Endothelial cell of umbilical vein (primary cell): ENCODE data around the gene OLFML2A. TPM values are rescaled to one million over a fixed set of nuclear protein-coding genes. Genes with fewer than 3 reads are reported as not detected.

Experiments
- BruUV-seq: library from RNA; stranded (reverse); fragments of 400-500 nt; replicated peaks from 2 replicates; lab custom pipeline; 2021; lab: Mats Ljungman, UMichigan
- CTCF ChIA-PET: fragments of 300-600, 350-600 bp; sonication (Branson Sonifier 250); formaldehyde crosslinking; loops from one replicate; lab custom pipeline; 2021; ENCODE audit warnings: antibody characterized with exemption, inconsistent platforms; lab: Charles Lee
- POLR2A ChIA-PET: fragments of 300-600, 350-600 bp; sonication (Branson Sonifier 250); formaldehyde crosslinking; loops from one replicate; lab custom pipeline; 2021; ENCODE audit warnings: antibody characterized with exemption, inconsistent platforms; lab: Charles Lee
- DNase-seq: peaks from one replicate; pipeline ENCODE4 v3.0.0-alpha.2; 2011; ENCODE audit warnings: low read depth, low spot score
- FAIRE-seq: peaks from 2 replicates; lab custom pipeline; 2011; peaks lifted over from hg19 to GRCh38; lab: Jason Lieb, UNC
- H2AFZ ChIP-seq: 2 replicates; pipeline ENCODE4 v1.6.0; 2012; ENCODE audit warnings: low read depth, low read length, control low read depth, inconsistent platforms
- H3K27ac ChIP-seq: 2 replicates; pipeline ENCODE4 v1.5.1; 2011; ENCODE audit warnings: low read depth, mild to moderate bottlenecking, control low read depth, low read length, moderate library complexity; ENCODE audit not compliant: insufficient read depth
- H3K27me3 ChIP-seq, 2 experiments: 2 replicates each; pipeline versions ENCODE4 v1.6.0 to v1.6.1; 2011; ENCODE audit warnings: low read length in 2 of 2, mixed read lengths in 1 of 2; ENCODE audit not compliant: control insufficient read depth in 2 of 2, insufficient read depth in 2 of 2
- H3K36me3 ChIP-seq, 2 experiments: 2 replicates in 1 of 2; 3 replicates in 1 of 2; pipeline ENCODE4 v1.5.1; 2011; ENCODE audit warnings: low read length in 2 of 2, mild to moderate bottlenecking in 1 of 2, moderate library complexity in 1 of 2; ENCODE audit not compliant: control insufficient read depth in 2 of 2, insufficient read depth in 2 of 2; ENCODE audit errors: extremely low read depth in 1 of 2
- H3K4me1 ChIP-seq: 3 replicates; pipeline ENCODE4 v1.5.1; 2011; ENCODE audit warnings: mild to moderate bottlenecking, low read length; ENCODE audit not compliant: control insufficient read depth, insufficient read depth; ENCODE audit errors: extremely low read depth
- H3K4me2 ChIP-seq: 2 replicates; pipeline ENCODE4 v1.6.1; 2011; ENCODE audit warnings: low read length, control low read depth, mixed read lengths; ENCODE audit not compliant: insufficient read depth
- H3K4me3 ChIP-seq, 3 experiments: fragments of 200-600 bp in 1 of 3; sonication (generic), shearing (Covaris generic) in 1 of 3; replicated peaks in 1 of 3; 2 replicates each; pipeline ENCODE4 v1.5.1; 2011 to 2016; ENCODE audit warnings: control low read depth in 3 of 3, low read length in 3 of 3, mild to moderate bottlenecking in 2 of 3, inconsistent platforms in 1 of 3, low read depth in 1 of 3, moderate library complexity in 1 of 3; ENCODE audit not compliant: insufficient read depth in 1 of 3
- H3K79me2 ChIP-seq: 2 replicates; pipeline ENCODE4 v1.6.0; 2012; ENCODE audit warnings: low read length, inconsistent platforms; ENCODE audit not compliant: control insufficient read depth, insufficient read depth
- H3K9ac ChIP-seq: replicated peaks from 2 replicates; pipeline ENCODE3; 2011; ENCODE audit warnings: low read length, control low read depth; ENCODE audit not compliant: insufficient read depth; ENCODE audit errors: extremely low read depth
- H3K9me1 ChIP-seq: replicated peaks from 3 replicates; pipeline ENCODE4 v1.6.0; 2011; ENCODE audit warnings: mild to moderate bottlenecking, low read length; ENCODE audit not compliant: control insufficient read depth, insufficient read depth; ENCODE audit errors: extremely low read depth
- H3K9me3 ChIP-seq: replicated peaks from 2 replicates; pipeline ENCODE4 v1.5.1; 2012; ENCODE audit warnings: low read length, inconsistent platforms; ENCODE audit not compliant: control insufficient read depth, insufficient read depth
- H4K20me1 ChIP-seq: replicated peaks from 2 replicates; pipeline ENCODE3; 2011; ENCODE audit warnings: mild to moderate bottlenecking, low read length; ENCODE audit not compliant: control insufficient read depth, insufficient read depth; ENCODE audit errors: extremely low read depth
- CTCF ChIP-seq, 2 donors: IDR thresholded peaks; 1 replicate in 1 of 2; 2 replicates in 1 of 2; pipeline ENCODE4 v1.5.1; 2011; ENCODE audit warnings: low read length in 2 of 2, mild to moderate bottlenecking in 2 of 2, moderate library complexity in 2 of 2, control low read depth in 1 of 2, inconsistent platforms in 1 of 2, low read depth in 1 of 2; ENCODE audit not compliant: insufficient read depth in 1 of 2; ENCODE audit errors: extremely low read depth in 1 of 2
- EZH2 ChIP-seq: IDR thresholded peaks from 2 replicates; pipeline ENCODE4 v1.6.1; 2012; ENCODE audit warnings: borderline replicate concordance, low read depth, mild to moderate bottlenecking, moderate library complexity, low read length, inconsistent platforms; ENCODE audit not compliant: severe bottlenecking
- FOS ChIP-seq: IDR thresholded peaks from 2 replicates; pipeline ENCODE4 v1.6.1; 2011; ENCODE audit warnings: mild to moderate bottlenecking, low read length, moderate library complexity, borderline replicate concordance; ENCODE audit not compliant: insufficient read depth
- GATA2 ChIP-seq: IDR thresholded peaks from 2 replicates; pipeline ENCODE4 v1.7.0; 2011; ENCODE audit warnings: low read depth, mild to moderate bottlenecking, moderate library complexity, mixed read lengths, low read length; ENCODE audit not compliant: insufficient read length, insufficient read depth
- JUN ChIP-seq: IDR thresholded peaks from 2 replicates; pipeline ENCODE4 v1.6.1; 2011; ENCODE audit warnings: borderline replicate concordance, low read depth; ENCODE audit not compliant: insufficient read length, insufficient read depth
- MAX ChIP-seq: IDR thresholded peaks from 2 replicates; pipeline ENCODE4 v1.6.1; 2011; ENCODE audit not compliant: insufficient read depth, insufficient read length
- MYC ChIP-seq: IDR thresholded peaks from one replicate; pipeline ENCODE4 v1.6.1; 2011; ENCODE audit warnings: mild to moderate bottlenecking, low read depth, low read length
- POLR2A ChIP-seq: IDR thresholded peaks from 2 replicates; pipeline ENCODE4 v1.6.1; 2012; ENCODE audit warnings: low read depth, mild to moderate bottlenecking, control low read depth, low read length
- POLR2AphosphoS5 ChIP-seq: IDR thresholded peaks from 2 replicates; pipeline ENCODE4 v1.6.1; 2012; ENCODE audit warnings: low read depth, mild to moderate bottlenecking, control low read depth, low read length, moderate library complexity; ENCODE audit not compliant: insufficient read depth
- dilution Hi-C: fragments of 300-500 bp; cut with MboI; formaldehyde crosslinking; loops from one replicate; pipeline ENCODE4 v1.15.0; 2019; ENCODE audit warnings: low sequenced_read_pairs; ENCODE audit not compliant: extremely low pct_ligation_motif_present
- intact Hi-C: fragments of 100-400 bp; cut with micrococcal nuclease; formaldehyde crosslinking; loops from one replicate; pipeline ENCODE4 v1.10.0; 2022
- polyA plus RNA-seq, 4 experiments: library from polyadenylated mRNA; depleted of rRNA in 3 of 4; stranded (reverse) in 3 of 4; unstranded in 1 of 4; fragments of >200 nt; gene quantifications; 2 replicates each; pipeline versions ENCODE4 v1.2.1 to v1.2.3, GENCODE V29; 2011 to 2012; ENCODE audit warnings: missing spikeins in 1 of 4
- total RNA-seq: library from RNA; stranded (reverse); gene quantifications from 2 replicates; pipeline ENCODE4 v1.2.3, GENCODE V29; 2021

OLFML2A gene
- total and polyA plus RNA-seq, 2 donors (not counting 3 experiments of a cell fraction or from before 2014, with no cell fraction given), result 0.92 to 1.1 TPM

- Histone ChIP-seq H3K4me3 (no peak overlapping the region), H3K27ac (no peak overlapping the region), H3K79me2 (no peaks in the 10 kb centered on the region), H3K9ac (no peak overlapping the region), H3K27me3 (peaks cover 0 to 2% of the 10 kb centered on the region in 2 experiments), H2AFZ (no peak overlapping the region), H3K36me3 (no peaks in the 10 kb centered on the region), H3K4me2 (no peak overlapping the region), H3K9me1 (no peaks in the 10 kb centered on the region), H4K20me1 (no peaks in the 10 kb centered on the region), H3K9me3 (no peaks in the 10 kb centered on the region), H3K4me1 (peaks cover 3% of the 10 kb centered on the region)
- POLR2A ChIA-PET, result no interaction called here
- dilution Hi-C loops (no loop called here), intact Hi-C loops (no loop called here)
- no TSS peak for BruUV-seq
- CTCF ChIA-PET, result interaction anchor here (1.5 to 15.1 kb wide), 4 partner anchors 10 to 75 kb away, joined by 4 to 967 read pairs (median 74); partner anchors contain the start of genes NR6A1 and OLFML2A
- DNase-seq (peak; percentile 93), FAIRE-seq (peak; percentile 70)
- TF ChIP-seq GATA2 (no peak), CTCF (IDR thresholded peaks at IDR 0.05; ENCODE audit: extremely low read depth in 1 of 2, insufficient read depth in 1 of 2, low read depth in 1 of 2, low read length in 2 of 2) (no peak), MYC (no peak), POLR2A (no peak), JUN (no peak), EZH2 (no peak), POLR2AphosphoS5 (no peak), MAX (no peak), FOS (no peak)
Measured at GRCh38 chr9:124849801-124850200, 72.9 kb downstream of the OLFML2A start.
